ENCODE data around the gene GPR84. TPM values are rescaled to one million over a fixed set of nuclear protein-coding genes. Genes with fewer than 3 reads are reported as not detected.

GPR84 gene
- total RNA-seq, 1 donor from 2014 or later = 2.4 TPM

GRCh38 chr12:54330442-54330841 lies 33.8 kb downstream of the GPR84 start:
- intact Hi-C loops (cut with micrococcal nuclease) = no loop called here

- intact Hi-C loops (cut with micrococcal nuclease) = no loop called here
Observed at GRCh38 chr12:54329759-54330158, 34.5 kb downstream of the GPR84 start.

- intact Hi-C loops (cut with micrococcal nuclease) = no loop called here
Observed at GRCh38 chr12:54328595-54329337, 35.5 kb downstream of the GPR84 start.

GRCh38 chr12:54325442-54326109 lies 38.7 kb downstream of the GPR84 start:
- intact Hi-C loops (cut with micrococcal nuclease) = loop anchor here (1.0 to 2.0 kb wide), 6 partner anchors 31 to 598 kb away; partner anchors contain the start of genes CALCOCO1 and GPR84

GRCh38 chr12:54324617-54325441 lies 39.5 kb downstream of the GPR84 start, which contains the start of gene COPZ1:
Gene COPZ1, plus strand, starts transcription at chr12:54325131. Its CDS starts 33 bp downstream, at chr12:54325164.
- intact Hi-C loops (cut with micrococcal nuclease) = loop anchor here (1.0 to 2.0 kb wide), 10 partner anchors 30 to 598 kb away; partner anchors contain the start of genes CALCOCO1, CBX5, GPR84 and HNRNPA1

GRCh38 chr12:54321363-54321762 lies 42.9 kb downstream of the GPR84 start:
- intact Hi-C loops (cut with micrococcal nuclease) = no loop called here

Other genes with a start within 250 kb of the GPR84 start
- 28.7 and 30.2 TPM in 2 replicates for gene SMUG1, start 175.5 kb downstream of the GPR84 start, total RNA-seq
- gene CBX5, start 84.4 kb downstream of the GPR84 start, total RNA-seq = 123 and 125 TPM in 2 replicates
- 1,289 and 1,304 TPM in 2 replicates for gene HNRNPA1, start 83.8 kb downstream of the GPR84 start, total RNA-seq
- gene NFE2, start 63.5 kb downstream of the GPR84 start, total RNA-seq = not detected in 2 replicates
- 152 and 153 TPM in 2 replicates for gene COPZ1, start 39.4 kb downstream of the GPR84 start, total RNA-seq
- 0.66 and 1.2 TPM in 2 replicates for gene ZNF385A, start 20.2 kb upstream of the GPR84 start, total RNA-seq
- 65.2 and 71.1 TPM in 2 replicates for gene ITGA5, start 54.8 kb upstream of the GPR84 start, total RNA-seq
- 7.6 and 9.5 TPM in 2 replicates for gene GTSF1, start 109.1 kb upstream of the GPR84 start, total RNA-seq
- gene NCKAP1L, start 133.3 kb upstream of the GPR84 start, total RNA-seq = 167 and 171 TPM in 2 replicates
- 24.3 and 24.5 TPM in 2 replicates for gene PDE1B, start 185.1 kb upstream of the GPR84 start, total RNA-seq
- not detected in 2 replicates for gene PPP1R1A, start 224.2 kb upstream of the GPR84 start, total RNA-seq